ENCODE results near the gene ABCA4. TPM values are rescaled to one million over a fixed set of nuclear protein-coding genes. Genes with fewer than 3 reads are reported as not detected.

The ABCA4 gene
- total and polyA plus RNA-seq, 2 of the 8 experiments (the other 6 are each of a cell fraction or from before 2014, with no cell fraction given), result 0.06 TPM; not detected in 1

GRCh38 chr1:94119796-94120569 lies 965 bp downstream of the ABCA4 start (continued):
- TF ChIP-seq TCF12 (IDR thresholded peaks at IDR 0.05; ENCODE audit: low read depth, low read length) (no peak), CHD1 (IDR thresholded peaks at IDR 0.05; ENCODE audit: low read depth, low read length) (no peak), TAF7 (optimal IDR thresholded peaks at IDR 0.05; ENCODE audit: borderline replicate concordance, low read depth, low read length) (no peak), MAX (IDR thresholded peaks at IDR 0.05) (no peak), CTBP2 (IDR thresholded peaks at IDR 0.05; ENCODE audit: borderline replicate concordance, insufficient read depth, insufficient read length, low read length) (no peak), KDM1A (IDR thresholded peaks at IDR 0.05; ENCODE audit: borderline replicate concordance, low read length) (no peak), SUZ12 (IDR thresholded peaks at IDR 0.05; ENCODE audit: low read length) (no peak)
